HepG2 (cell line): ENCODE measurements around the gene PAXX. TPM values are rescaled to one million over a fixed set of nuclear protein-coding genes. Genes with fewer than 3 reads are reported as not detected.
A peak's percentile ranks its signal among the peaks of the same experiment; 100 is the strongest.

ENCODE experiments used
- AKAP8 ChIP-seq: sonication (generic); formaldehyde crosslinking; IDR thresholded peaks from 2 replicates; pipeline ENCODE4 v1.5.1; 2020; ENCODE audit warnings: mild to moderate bottlenecking, missing genetic modification reagents
- DMTF1 ChIP-seq: sonication (generic); formaldehyde crosslinking; IDR thresholded peaks from 2 replicates; pipeline ENCODE4 v1.4.0; 2020; ENCODE audit warnings: mild to moderate bottlenecking, missing genetic modification reagents
- FOXO4 ChIP-seq: sonication (generic); formaldehyde crosslinking; conservative IDR thresholded peaks from 2 replicates; pipeline ENCODE4 v1.8.1; 2023; ENCODE audit warnings: missing genetic modification reagents
- GZF1 ChIP-seq: sonication (generic); formaldehyde crosslinking; IDR thresholded peaks from 2 replicates; pipeline ENCODE4 v1.5.1; 2020; ENCODE audit warnings: mild to moderate bottlenecking, missing genetic modification reagents
- HDAC2 ChIP-seq: sonication (generic); formaldehyde crosslinking; IDR thresholded peaks from 2 replicates; pipeline ENCODE4 v1.4.0; 2020; ENCODE audit warnings: missing genetic modification reagents
- KDM2A ChIP-seq: sonication (generic); formaldehyde crosslinking; IDR thresholded peaks from 2 replicates; pipeline ENCODE4 v1.4.0; 2020; ENCODE audit warnings: low read depth, missing genetic modification reagents, borderline replicate concordance
- KDM3A ChIP-seq: IDR thresholded peaks from 2 replicates; pipeline ENCODE4 v1.6.1; 2018; ENCODE audit warnings: low read depth, missing compliant biosample characterization
- LCORL ChIP-seq, 2 experiments: fragments of 450-650 bp in 1 of 2; sonication (generic) in 1 of 2; formaldehyde crosslinking in 1 of 2; IDR thresholded peaks; 2 replicates each; pipeline versions ENCODE4 v1.5.0 to v1.6.1; 2017 to 2020; ENCODE audit warnings: antibody characterized with exemption in 1 of 2, missing genetic modification reagents in 1 of 2
- MXD3 ChIP-seq: IDR thresholded peaks from 2 replicates; pipeline ENCODE4 v1.6.1; 2016; ENCODE audit warnings: mild to moderate bottlenecking, missing biosample characterization, missing genetic modification reagents
- SMAD9 ChIP-seq: sonication (generic); formaldehyde crosslinking; IDR thresholded peaks from 2 replicates; pipeline ENCODE4 v1.5.1; 2020; ENCODE audit warnings: mild to moderate bottlenecking, missing genetic modification reagents
- ZNF207 ChIP-seq: fragments of 450-650 bp; IDR thresholded peaks from 2 replicates; pipeline ENCODE4 v1.6.1; 2016; ENCODE audit warnings: antibody characterized with exemption, borderline replicate concordance
- ZNF280D ChIP-seq: sonication (generic); formaldehyde crosslinking; IDR thresholded peaks from 2 replicates; pipeline ENCODE4 v1.5.1; 2020; ENCODE audit warnings: mild to moderate bottlenecking, missing genetic modification reagents
- ZNF281 ChIP-seq: sonication (generic); formaldehyde crosslinking; IDR thresholded peaks from 2 replicates; pipeline ENCODE4 v1.4.0; 2020; ENCODE audit warnings: missing genetic modification reagents, borderline replicate concordance
- ZNF337 ChIP-seq: sonication (generic); formaldehyde crosslinking; IDR thresholded peaks from 2 replicates; pipeline ENCODE4 v1.5.1; 2020; ENCODE audit warnings: missing genetic modification reagents, low read depth, mild to moderate bottlenecking, borderline replicate concordance
- ZNF800 ChIP-seq: sonication (generic); formaldehyde crosslinking; IDR thresholded peaks from 2 replicates; pipeline ENCODE4 v1.4.0; 2020; ENCODE audit warnings: missing genetic modification reagents
- polyA plus RNA-seq, 8 experiments: library from polyadenylated mRNA; depleted of rRNA in 3 of 8; stranded (reverse) in 7 of 8; unstranded in 1 of 8; fragments of >200 nt; fragmentation: Illumina TruSeq in 4 of 8; extraction: Trizol in 4 of 8; gene quantifications; 2 replicates each; pipeline versions ENCODE4 v1.2.1 to v1.2.3, GENCODE V29; 2011 to 2016; ENCODE audit warnings: low read depth in 4 of 8, missing spikeins in 1 of 8, mixed read lengths in 1 of 8; ENCODE audit not compliant: insufficient read depth in 1 of 8
- total RNA-seq, 5 experiments: library from RNA; depleted of rRNA; stranded (reverse); fragments of >200 nt; fragmentation: Illumina TruSeq; extraction: Trizol; gene quantifications; 2 replicates each; pipeline ENCODE4 v1.2.3, GENCODE V29; 2016; ENCODE audit warnings: low read depth in 1 of 5

Gene PAXX
- total and polyA plus RNA-seq, 2 of the 13 experiments (the other 11 are each of a cell fraction or from before 2014, with no cell fraction given) = 14.0 to 31.9 TPM

- TF ChIP-seq KDM2A (CRISPR knock-in tag) (peak; percentile 17; the same call in 1 of the 2 replicates), ZNF337 (no peak), HDAC2 (CRISPR knock-in tag) (0 out of 2 replicates have a peak, but pooled peaks have one; percentile 40), MXD3 (CRISPR knock-in tag) (peak; percentile 50; the same call in 1 of the 2 replicates), LCORL (IDR thresholded peaks at IDR 0.05) (no peak), LCORL (CRISPR knock-in tag; IDR thresholded peaks at IDR 0.05) (0 out of 2 replicates have a peak, but pooled peaks have one; percentile 8), GZF1 (CRISPR knock-in tag) (no peak), DMTF1 (no peak), ZNF207 (no peak), AKAP8 (CRISPR knock-in tag) (no peak), ZNF281 (CRISPR knock-in tag) (no peak), FOXO4 (0 out of 2 replicates have a peak, but pooled peaks have one; percentile 53), ZNF800 (CRISPR knock-in tag) (no peak), KDM3A (no peak), ZNF280D (CRISPR knock-in tag) (no peak), SMAD9 (no peak)
These were observed 36.2 kb downstream of the PAXX start (continued) for GRCh38 chr9:137028263-137029057.
